ENCODE measurements around the gene C8G.

The C8G gene

GRCh38 chr9:136955202-136955942, 10.3 kb downstream of the C8G start:
- no peak for DNase-seq

GRCh38 chr9:136955943-136956335, 10.9 kb downstream of the C8G start:
- no peak for DNase-seq

- DNase-seq, result no peak
Measured at GRCh38 chr9:136956604-136957003, 11.6 kb downstream of the C8G start.

GRCh38 chr9:136957461-136957860, 12.4 kb downstream of the C8G start:
- no peak for DNase-seq

GRCh38 chr9:136957901-136958300, 12.9 kb downstream of the C8G start:
- DNase-seq, result no peak

- DNase-seq, result no peak
Measured at GRCh38 chr9:136958473-136958872, 13.4 kb downstream of the C8G start.

- DNase-seq, result no peak
Measured at GRCh38 chr9:136958898-136959850, 14.1 kb downstream of the C8G start.

- DNase-seq, result no peak
Measured at GRCh38 chr9:136960212-136960937, 15.3 kb downstream of the C8G start.

- no peak for DNase-seq
Measured at GRCh38 chr9:136960938-136961275, 15.9 kb downstream of the C8G start.

- DNase-seq, result no peak
Measured at GRCh38 chr9:136961279-136962065, 16.4 kb downstream of the C8G start.

GRCh38 chr9:136962163-136962562, 17.1 kb downstream of the C8G start:
- DNase-seq, result no peak

GRCh38 chr9:136962701-136963248, 17.7 kb downstream of the C8G start:
- no peak for DNase-seq

- DNase-seq, result no peak
Measured at GRCh38 chr9:136963341-136963740, 18.3 kb downstream of the C8G start.

- no peak for DNase-seq
Measured at GRCh38 chr9:136963751-136964150, 18.7 kb downstream of the C8G start.

- no peak for DNase-seq
Measured at GRCh38 chr9:136964171-136964689, 19.2 kb downstream of the C8G start.

GRCh38 chr9:136964833-136965422, 19.9 kb downstream of the C8G start:
- DNase-seq, result no peak

GRCh38 chr9:136965771-136966484, 20.9 kb downstream of the C8G start:
- no peak for DNase-seq

GRCh38 chr9:136968333-136969127, 23.5 kb downstream of the C8G start:
- no peak for DNase-seq

- no peak for DNase-seq
Measured at GRCh38 chr9:136969150-136969549, 24.1 kb downstream of the C8G start.

GRCh38 chr9:136969774-136970173, 24.7 kb downstream of the C8G start:
- DNase-seq, result no peak
